Activated CD8-positive, alpha-beta memory T cell treated with anti-CD3 and anti-CD28 coated beads for 24 hours (primary cell): Measurements from ENCODE around the gene CLEC18A.
"Not testable (repeated sequence)": the region's sequence is repeated elsewhere in the genome, so short reads cannot be mapped to it uniquely, and the experiment has no call there.

Experiments
- DNase-seq: peaks from one replicate; pipeline ENCODE4 v3.0.0-alpha.2; 2020

CLEC18A gene

GRCh38 chr16:69931631-69932030 is 19.5 kb upstream of the CLEC18A start:
- no peak for DNase-seq

- DNase-seq = no peak
Observed at GRCh38 chr16:69932228-69932627, 18.9 kb upstream of the CLEC18A start.

- DNase-seq = no peak
Observed at GRCh38 chr16:69932691-69933392, 18.3 kb upstream of the CLEC18A start.

- DNase-seq = no peak
Observed at GRCh38 chr16:69934044-69934443, 17.1 kb upstream of the CLEC18A start.

GRCh38 chr16:69934751-69935150 is 16.4 kb upstream of the CLEC18A start:
- DNase-seq = no peak

GRCh38 chr16:69935278-69935711 is 15.8 kb upstream of the CLEC18A start:
- DNase-seq = no peak

GRCh38 chr16:69935740-69936139 is 15.4 kb upstream of the CLEC18A start:
- no peak for DNase-seq

- no peak for DNase-seq
Observed at GRCh38 chr16:69936252-69936651, 14.9 kb upstream of the CLEC18A start.

- DNase-seq = no peak
Observed at GRCh38 chr16:69936751-69937211, 14.4 kb upstream of the CLEC18A start.

GRCh38 chr16:69937465-69937951 is 13.6 kb upstream of the CLEC18A start:
- no peak for DNase-seq

GRCh38 chr16:69938981-69939820 is 11.9 kb upstream of the CLEC18A start:
- DNase-seq = no peak

- no peak for DNase-seq
Observed at GRCh38 chr16:69939821-69940585, 11.1 kb upstream of the CLEC18A start.

- DNase-seq = no peak
Observed at GRCh38 chr16:69940676-69941075, 10.5 kb upstream of the CLEC18A start.

- no peak for DNase-seq
Observed at GRCh38 chr16:69941251-69942098, 9.7 kb upstream of the CLEC18A start.

- DNase-seq = no peak
Observed at GRCh38 chr16:69942099-69942491, 9.0 kb upstream of the CLEC18A start.

- no peak for DNase-seq
Observed at GRCh38 chr16:69942627-69943170, 8.4 kb upstream of the CLEC18A start.

- DNase-seq = not testable (repeated sequence)
Observed at GRCh38 chr16:69943241-69944036, 7.7 kb upstream of the CLEC18A start.

- not testable (repeated sequence) for DNase-seq
Observed at GRCh38 chr16:69950411-69950810, 723 bp upstream of the CLEC18A start.

GRCh38 chr16:69951672-69952031 is 518 bp downstream of the CLEC18A start:
- not testable (repeated sequence) for DNase-seq

- DNase-seq = not testable (repeated sequence)
Observed at GRCh38 chr16:69952116-69952515, 982 bp downstream of the CLEC18A start.
